Stomach smooth muscle (tissue), 2 donors: ENCODE measurements around the gene ORAI2.
"Not testable (repeated sequence)": the region's sequence is repeated elsewhere in the genome, so short reads cannot be mapped to it uniquely, and the experiment has no call there.

Experiments used
- H3K27ac ChIP-seq: one replicate; pipeline ENCODE4 v1.7.0; 2013; ENCODE audit warnings: mild to moderate bottlenecking, low read length, inconsistent platforms
- H3K27me3 ChIP-seq, 2 donors: one replicate each; pipeline ENCODE4 v1.7.0; 2013; ENCODE audit warnings: low read length in 2 of 2; ENCODE audit not compliant: insufficient read depth in 2 of 2, control insufficient read depth in 1 of 2
- H3K36me3 ChIP-seq, 2 donors: one replicate each; pipeline ENCODE4 v1.7.0; 2013; ENCODE audit warnings: low read length in 2 of 2; ENCODE audit not compliant: control insufficient read depth in 2 of 2, insufficient read depth in 2 of 2
- H3K4me1 ChIP-seq: one replicate; pipeline ENCODE4 v1.7.0; 2013; ENCODE audit warnings: low read length; ENCODE audit not compliant: control insufficient read depth, insufficient read depth
- H3K4me3 ChIP-seq, 2 donors: one replicate each; pipeline ENCODE4 v1.7.0; 2013; ENCODE audit warnings: low read length in 2 of 2
- H3K9ac ChIP-seq, 2 donors: one replicate each; pipeline ENCODE4 v1.7.0; 2013; ENCODE audit warnings: low read length in 2 of 2, mild to moderate bottlenecking in 1 of 2
- H3K9me3 ChIP-seq, 2 donors: one replicate each; pipeline ENCODE4 v1.7.0; 2013; ENCODE audit warnings: low read length in 2 of 2; ENCODE audit not compliant: control insufficient read depth in 2 of 2
- donor health status: healthy.
- donor health status: Pancreatic carcinoma.

The ORAI2 gene

GRCh38 chr7:102446387-102447156 is 13.2 kb downstream of the ORAI2 start:
- Histone ChIP-seq H3K9ac (no peak overlapping the region), H3K9me3 (no peaks in the 10 kb centered on the region), H3K4me1 (no peaks in the 10 kb centered on the region), H3K27ac (no peak overlapping the region), H3K4me3 (no peak overlapping the region), H3K36me3 (no peaks in the 10 kb centered on the region), H3K27me3 (no peaks in the 10 kb centered on the region)

GRCh38 chr7:102447311-102447710 is 13.9 kb downstream of the ORAI2 start:
- Histone ChIP-seq H3K36me3 (no peaks in the 10 kb centered on the region), H3K4me3 (no peak overlapping the region), H3K9ac (no peak overlapping the region), H3K9me3 (no peaks in the 10 kb centered on the region), H3K27me3 (no peaks in the 10 kb centered on the region), H3K27ac (no peak overlapping the region), H3K4me1 (no peaks in the 10 kb centered on the region)

DNA sequence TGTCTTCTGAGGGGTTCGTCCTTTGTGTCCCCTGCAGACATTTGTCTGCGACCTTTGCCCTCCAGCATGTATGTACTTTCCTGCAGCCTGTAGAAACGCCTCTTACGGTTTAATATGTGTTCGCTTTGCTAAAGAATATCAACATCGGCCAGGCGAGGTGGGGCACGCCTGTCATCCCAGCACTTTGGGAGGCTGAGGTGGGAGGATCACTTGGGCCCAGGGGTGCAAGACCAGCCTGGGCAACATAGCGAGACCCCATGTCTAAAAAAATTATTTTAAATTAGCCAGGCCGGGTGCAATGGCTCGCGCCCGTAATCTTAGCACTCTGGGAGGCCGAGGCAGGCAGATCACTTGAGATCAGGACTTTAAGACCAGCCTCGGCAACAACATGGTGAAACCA is 15.8 kb downstream of the ORAI2 start:
- Histone ChIP-seq H3K27me3 (no peaks in the 10 kb centered on the region), H3K9ac (no peak overlapping the region), H3K27ac (no peak overlapping the region), H3K4me1 (no peaks in the 10 kb centered on the region), H3K9me3 (no peaks in the 10 kb centered on the region), H3K4me3 (no peak overlapping the region), H3K36me3 (no peaks in the 10 kb centered on the region)

DNA sequence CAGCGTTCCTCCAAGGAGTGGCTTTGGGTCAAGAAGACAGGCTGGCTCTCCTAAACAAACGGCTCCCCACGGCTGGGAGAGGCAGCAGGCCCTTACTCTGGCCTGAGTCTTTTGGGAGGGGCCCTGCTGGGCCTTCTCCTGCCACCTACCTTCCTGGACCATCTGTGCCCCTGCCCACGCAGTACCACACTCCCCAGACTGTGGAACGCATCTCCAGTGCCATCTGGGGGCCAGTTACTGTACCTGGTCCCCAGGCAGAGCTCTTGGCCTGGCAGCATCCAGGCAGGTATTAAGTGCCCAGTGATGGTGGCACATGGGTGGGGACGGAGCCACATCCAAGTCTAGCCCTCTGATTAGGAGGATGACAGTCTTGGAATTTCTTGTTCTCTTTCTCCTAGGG is 16.9 kb downstream of the ORAI2 start:
- no peaks in the 10 kb centered on the region for H3K27me3 ChIP-seq
- no peak overlapping the region for H3K27ac ChIP-seq
- H3K9ac ChIP-seq, result no peak overlapping the region
- no peaks in the 10 kb centered on the region for H3K9me3 ChIP-seq
- no peaks in the 10 kb centered on the region for H3K36me3 ChIP-seq
- no peaks in the 10 kb centered on the region for H3K4me1 ChIP-seq
- H3K4me3 ChIP-seq, result no peak overlapping the region

GRCh38 chr7:102451371-102452054 is 18.1 kb downstream of the ORAI2 start:
- H3K36me3 ChIP-seq, result peaks cover 0 to 1% of the 10 kb centered on the region in 2 donors
- H3K27me3 ChIP-seq, result no peaks in the 10 kb centered on the region
- no peak overlapping the region for H3K4me3 ChIP-seq

GRCh38 chr7:102452451-102452850 is 19.1 kb downstream of the ORAI2 start:
- Histone ChIP-seq H3K9ac (no peak overlapping the region), H3K27me3 (no peaks in the 10 kb centered on the region), H3K4me3 (no peak overlapping the region), H3K4me1 (no peaks in the 10 kb centered on the region), H3K36me3 (peaks cover 5 to 7% of the 10 kb centered on the region in 2 donors), H3K27ac (no peak overlapping the region), H3K9me3 (no peaks in the 10 kb centered on the region)

More at GRCh38 chr7:102451371-102452054, 18.1 kb downstream of the ORAI2 start:
- H3K9me3 ChIP-seq, result no peaks in the 10 kb centered on the region
- H3K27ac ChIP-seq, result no peak overlapping the region
- no peaks in the 10 kb centered on the region for H3K4me1 ChIP-seq
- no peak overlapping the region for H3K9ac ChIP-seq

DNA sequence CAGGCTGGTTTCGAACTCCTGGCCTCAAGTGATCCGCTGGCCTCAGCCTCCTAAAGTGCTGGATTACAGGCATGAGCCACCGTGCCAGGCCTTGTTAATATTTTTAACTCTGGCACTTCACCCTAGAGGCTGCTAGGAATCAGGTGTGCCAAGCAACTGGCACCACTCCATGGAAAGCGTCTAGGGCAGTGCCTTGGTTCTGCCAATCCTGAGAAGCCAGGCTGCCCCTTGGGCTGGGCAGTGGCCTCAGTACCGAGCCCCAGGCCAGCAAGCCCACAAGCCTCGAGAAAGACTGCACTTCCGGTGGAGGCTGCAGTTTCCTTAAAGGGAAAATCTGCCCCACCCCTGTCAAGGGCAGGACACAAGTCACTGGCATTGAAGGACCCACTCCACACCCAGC is 19.9 kb downstream of the ORAI2 start:
- Histone ChIP-seq H3K36me3 (peaks cover 11 to 13% of the 10 kb centered on the region in 2 donors), H3K27ac (no peak overlapping the region), H3K4me3 (no peak overlapping the region), H3K9me3 (no peaks in the 10 kb centered on the region), H3K27me3 (no peaks in the 10 kb centered on the region), H3K4me1 (no peaks in the 10 kb centered on the region), H3K9ac (no peak overlapping the region)

DNA sequence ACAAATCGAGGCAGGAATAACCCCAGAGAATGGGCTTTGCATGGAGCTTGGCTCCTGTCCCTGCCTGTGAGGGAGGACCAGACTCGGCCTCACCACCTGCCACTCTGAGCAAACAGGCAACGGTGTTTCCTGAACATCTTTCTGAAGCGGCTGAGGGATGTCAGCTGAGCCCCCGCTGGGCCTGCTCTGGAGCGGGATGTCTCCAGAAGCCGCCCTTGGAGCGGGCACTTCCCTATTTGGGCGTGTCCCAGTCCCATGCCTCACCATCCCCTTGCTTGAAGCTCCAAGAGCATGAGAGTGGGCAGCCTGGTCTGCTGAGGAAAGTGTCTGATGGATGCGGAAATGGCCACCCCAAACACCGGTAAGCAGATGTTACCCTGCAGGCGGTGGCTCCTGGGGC is 21.1 kb downstream of the ORAI2 start:
- Histone ChIP-seq H3K4me1 (no peaks in the 10 kb centered on the region), H3K27ac (no peak overlapping the region), H3K4me3 (no peak overlapping the region), H3K36me3 (peaks cover 11 to 17% of the 10 kb centered on the region in 2 donors), H3K9me3 (no peaks in the 10 kb centered on the region), H3K9ac (no peak overlapping the region), H3K27me3 (no peaks in the 10 kb centered on the region)

GRCh38 chr7:102454932-102455331 is 21.6 kb downstream of the ORAI2 start:
- not testable (repeated sequence) for H3K9ac ChIP-seq, H3K4me3 ChIP-seq, H3K9me3 ChIP-seq, H3K27ac ChIP-seq, H3K4me1 ChIP-seq, H3K27me3 ChIP-seq
- H3K36me3 ChIP-seq, result peaks cover 11 to 19% of the 10 kb centered on the region in 2 donors

- Histone ChIP-seq H3K9ac (no peak overlapping the region), H3K4me1 (no peaks in the 10 kb centered on the region), H3K27ac (no peak overlapping the region), H3K36me3 (peaks cover 11 to 19% of the 10 kb centered on the region in 2 donors), H3K9me3 (no peaks in the 10 kb centered on the region), H3K27me3 (no peaks in the 10 kb centered on the region), H3K4me3 (no peak overlapping the region)
These were observed 22.2 kb downstream of the ORAI2 start for GRCh38 chr7:102455596-102455995.

- Histone ChIP-seq H3K27me3 (no peaks in the 10 kb centered on the region), H3K36me3 (peaks cover 11 to 19% of the 10 kb centered on the region in 2 donors), H3K9ac (no peak overlapping the region), H3K27ac (no peak overlapping the region), H3K4me1 (no peaks in the 10 kb centered on the region), H3K9me3 (no peaks in the 10 kb centered on the region), H3K4me3 (no peak overlapping the region)
These were observed 23.0 kb downstream of the ORAI2 start for GRCh38 chr7:102456327-102456726.
